GM12892 (cell line): ENCODE results near the gene MAX.
"Not testable (repeated sequence)": the region's sequence is repeated elsewhere in the genome, so short reads cannot be mapped to it uniquely, and the experiment has no call there.

Source experiments
- DNase-seq: peaks from one replicate; pipeline ENCODE4 v3.0.0; 2011; ENCODE audit not compliant: insufficient read length
- FAIRE-seq: peaks from 2 replicates; lab custom pipeline; 2011; peaks lifted over from hg19 to GRCh38; lab: Jason Lieb, UNC
- POLR2A ChIP-seq: IDR thresholded peaks from 2 replicates; pipeline ENCODE4 v1.6.1; 2011; ENCODE audit warnings: low read depth, low read length, control low read depth
- POLR2AphosphoS5 ChIP-seq: IDR thresholded peaks from 2 replicates; pipeline ENCODE4 v1.6.1; 2011; ENCODE audit warnings: low read depth, low read length, control low read depth
- TAF1 ChIP-seq: IDR thresholded peaks from 2 replicates; pipeline ENCODE4 v1.6.1; 2011; ENCODE audit warnings: low read depth, mild to moderate bottlenecking, control low read depth, low read length, borderline replicate concordance

The MAX gene

DNA sequence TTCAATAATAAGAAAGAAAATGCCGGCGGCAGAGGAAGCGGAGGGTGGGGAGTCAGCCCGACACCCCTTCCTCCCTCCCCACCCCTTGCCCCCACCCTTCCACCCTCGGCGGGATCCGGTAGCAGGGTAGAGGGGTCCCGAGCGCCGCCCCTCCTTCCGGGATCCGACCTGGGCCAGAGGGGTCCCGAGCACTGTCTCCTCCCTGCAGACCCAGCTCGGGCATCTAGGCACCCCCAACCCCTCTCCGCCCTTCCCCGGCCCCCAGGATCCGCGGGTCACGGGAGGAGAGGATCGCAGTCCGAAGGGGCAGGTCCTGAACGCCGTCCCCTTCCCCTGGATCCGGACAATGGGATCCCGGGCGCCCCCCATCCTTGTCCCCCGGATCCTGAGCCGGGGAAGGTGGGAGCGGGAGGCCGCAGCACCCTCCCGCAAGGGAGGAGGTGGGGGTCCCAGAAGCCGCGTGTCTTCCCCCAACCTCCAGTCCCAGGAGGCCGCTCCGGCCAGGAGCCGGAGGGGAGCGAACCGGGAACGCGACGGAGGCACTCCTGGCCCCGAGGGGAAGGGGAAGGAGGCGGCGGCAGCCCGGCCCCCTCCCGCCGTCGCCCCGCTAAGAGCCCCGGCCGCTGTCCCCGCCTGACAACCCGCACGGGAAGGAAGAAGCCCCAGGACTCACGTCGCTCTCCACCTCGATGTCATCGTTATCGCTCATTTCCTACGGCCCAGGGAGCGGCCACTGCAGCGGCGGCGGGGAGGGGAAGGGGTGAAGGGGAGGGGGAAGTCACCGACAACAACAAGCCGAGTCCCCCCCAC lies 481 bp downstream of the MAX start:
- FAIRE-seq (no peak), DNase-seq (peak; percentile 23)
- TF ChIP-seq POLR2A (no peak), POLR2AphosphoS5 (no peak), TAF1 (no peak)

GRCh38 chr14:65100922-65101541 lies 1.3 kb downstream of the MAX start:
- FAIRE-seq (peak; percentile 50), DNase-seq (no peak)
- TF ChIP-seq POLR2AphosphoS5, result no peak
- TF ChIP-seq TAF1, result no peak
- TF ChIP-seq POLR2A, result no peak

DNA sequence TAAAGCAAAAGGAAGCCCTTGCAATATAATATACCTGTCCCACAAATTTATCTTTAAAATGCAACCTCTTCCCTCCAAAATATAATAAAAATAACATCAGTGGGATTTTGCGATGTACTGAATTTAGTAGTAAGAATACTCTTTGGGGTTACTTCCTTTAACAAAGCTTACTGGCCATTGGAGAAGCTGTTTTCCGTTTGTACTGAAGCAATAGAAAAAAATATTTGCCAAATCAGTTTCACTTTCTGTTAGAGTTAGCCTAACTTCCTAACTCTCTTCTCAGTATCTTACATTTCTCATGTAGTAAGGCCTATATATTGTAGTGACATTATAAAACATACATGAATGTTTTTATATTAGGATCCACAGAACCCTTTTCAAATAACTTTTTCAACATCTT lies 3.7 kb downstream of the MAX start:
- no peak for TF ChIP-seq TAF1
- TF ChIP-seq POLR2AphosphoS5, result no peak
- TF ChIP-seq POLR2A, result no peak
- FAIRE-seq (peak; percentile 48), DNase-seq (no peak)

DNA sequence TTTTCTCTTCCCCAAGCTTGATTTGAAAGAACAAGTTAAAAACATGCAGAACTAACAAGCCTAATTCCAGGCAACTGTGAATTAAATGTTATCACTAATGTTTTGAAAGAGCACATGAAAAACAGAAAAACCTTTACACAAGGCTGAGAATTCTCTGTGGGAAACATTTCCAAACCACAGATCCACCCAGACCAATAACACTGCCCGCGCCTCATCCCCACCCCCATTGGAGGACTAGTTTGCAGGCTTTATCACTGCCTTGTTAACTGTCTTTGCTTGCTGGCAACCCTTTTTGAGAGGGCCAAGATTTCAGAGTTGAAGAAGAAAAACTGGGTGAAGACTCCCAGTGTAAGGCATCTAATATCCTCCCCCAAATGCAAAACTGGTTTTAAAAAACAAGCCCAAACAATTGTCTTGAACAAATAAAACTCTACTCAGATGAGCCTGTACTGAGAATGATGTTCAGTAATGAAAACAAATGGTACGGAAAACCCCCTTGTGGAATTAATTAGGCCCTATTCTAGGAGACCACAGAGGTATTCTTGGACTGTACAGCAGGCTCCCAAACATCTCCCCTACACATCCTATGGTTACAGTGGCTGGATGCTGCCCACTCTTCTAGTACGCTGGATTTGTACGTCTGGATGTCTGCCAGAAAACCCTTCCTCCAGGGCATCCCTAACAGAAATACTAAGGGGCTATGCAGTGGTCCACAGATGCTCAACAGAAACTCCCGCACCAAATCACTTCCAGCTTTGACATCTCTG lies 5.8 kb downstream of the MAX start:
- FAIRE-seq (no peak), DNase-seq (no peak)
- TF ChIP-seq POLR2AphosphoS5 (no peak), POLR2A (no peak), TAF1 (no peak)

GRCh38 chr14:65095633-65096205 lies 6.6 kb downstream of the MAX start:
- TF ChIP-seq POLR2A (no peak), POLR2AphosphoS5 (no peak), TAF1 (no peak)
- DNase-seq (no peak), FAIRE-seq (no peak)

DNA sequence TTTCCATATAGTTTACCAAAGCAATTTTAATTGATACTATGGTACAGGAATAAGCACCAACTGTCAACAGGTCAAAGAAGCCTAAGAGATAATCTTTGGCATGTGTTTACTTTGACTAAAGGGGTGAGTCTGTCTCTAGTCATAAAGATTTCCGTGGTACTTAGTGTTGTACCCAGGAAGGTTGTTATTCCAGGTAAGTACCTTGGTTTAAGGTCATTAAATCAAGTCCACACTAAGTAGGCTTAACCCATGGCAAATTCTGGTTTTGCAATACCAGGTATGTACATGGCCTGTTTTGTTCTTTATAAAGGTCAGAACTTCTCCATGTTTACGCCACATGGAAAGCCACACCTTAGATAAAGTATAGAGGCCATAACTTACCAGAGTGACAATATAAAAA lies 10.0 kb downstream of the MAX start:
- FAIRE-seq (no peak), DNase-seq (no peak)
- no peak for TF ChIP-seq POLR2AphosphoS5
- no peak for TF ChIP-seq TAF1

- not testable (repeated sequence) for FAIRE-seq
These were observed 14.5 kb downstream of the MAX start for GRCh38 chr14:65087835-65088234.

DNA sequence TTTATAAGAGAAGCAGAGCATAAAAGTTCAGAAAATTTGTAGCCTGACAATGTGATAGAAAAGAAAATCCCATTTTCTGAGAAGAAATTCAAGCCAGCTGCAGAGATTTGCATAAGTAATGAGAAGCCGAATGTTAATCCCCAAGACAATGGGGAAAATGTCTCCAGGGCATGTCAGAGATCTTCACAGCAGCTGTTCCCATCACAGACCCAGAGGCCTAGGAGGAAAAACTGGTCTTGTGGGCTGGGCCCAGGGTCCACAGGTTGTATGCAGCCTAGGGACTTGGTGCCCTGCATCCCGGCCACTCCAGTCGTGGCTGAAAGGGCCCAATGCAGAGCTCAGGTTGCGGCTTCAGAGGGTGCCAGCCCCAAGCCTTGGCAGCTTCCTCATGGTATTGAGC lies 15.6 kb downstream of the MAX start:
- FAIRE-seq, DNase-seq: not testable (repeated sequence)

More at GRCh38 chr14:65087835-65088234, 14.5 kb downstream of the MAX start:
- DNase-seq, result not testable (repeated sequence)

DNA sequence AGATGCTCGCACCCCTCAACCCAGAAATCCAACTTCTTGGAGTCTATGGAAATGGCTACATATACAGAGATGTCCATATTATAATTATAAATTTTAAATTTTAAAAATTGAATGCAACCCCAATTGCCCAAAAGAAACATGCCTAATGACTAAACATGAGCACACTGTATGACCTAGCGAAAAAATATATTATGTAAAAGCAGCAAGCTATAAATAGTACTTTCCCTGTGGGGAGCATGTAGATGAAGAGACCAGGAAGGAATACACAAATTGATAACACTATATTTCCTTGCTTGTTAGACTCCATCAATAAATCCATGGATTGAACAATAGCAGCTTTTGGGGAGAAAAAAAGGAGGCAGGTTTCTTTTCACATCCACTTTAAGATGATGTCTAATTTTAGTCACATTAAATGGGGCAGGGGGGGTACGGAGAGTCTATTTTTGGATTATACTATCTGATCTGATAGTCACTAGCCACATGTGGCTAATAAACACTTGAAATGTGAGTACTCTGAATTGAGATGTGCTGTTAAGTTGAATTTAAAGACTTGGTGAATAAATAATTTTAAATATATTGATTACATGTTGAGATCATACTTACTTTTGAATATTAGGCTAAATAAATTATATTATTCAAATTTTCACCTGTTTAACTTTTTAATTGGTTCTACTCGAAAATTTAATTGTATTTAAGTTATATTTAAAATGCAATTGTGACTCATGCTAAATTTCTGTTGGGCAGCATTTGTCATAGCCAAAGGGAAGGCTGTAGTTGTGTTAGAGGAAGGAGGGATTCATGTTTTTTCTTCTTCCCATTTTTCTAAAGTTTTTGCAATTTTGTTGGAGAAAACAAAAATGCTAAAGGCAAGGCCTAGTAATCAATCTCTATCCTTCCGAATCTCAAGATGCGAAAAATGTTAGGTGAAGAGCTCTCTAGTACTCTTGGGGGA lies 17.5 kb downstream of the MAX start:
- no peak for FAIRE-seq
- TF ChIP-seq TAF1 (no peak), POLR2A (no peak), POLR2AphosphoS5 (no peak)
- DNase-seq, result no peak

- FAIRE-seq (no peak), DNase-seq (no peak)
- TF ChIP-seq TAF1, result no peak
- no peak for TF ChIP-seq POLR2A
- no peak for TF ChIP-seq POLR2AphosphoS5
These were observed 19.4 kb downstream of the MAX start for GRCh38 chr14:65082930-65083329.
